IMR-90 (cell line): ENCODE results near the gene SNTN. TPM values are rescaled to one million over a fixed set of nuclear protein-coding genes. Genes with fewer than 3 reads are reported as not detected.

Experiments
- ATAC-seq: fragments of 200-7000 bp; cut with Tn5 transposase; 2 replicates; pipeline ENCODE4 v1.9.1; 2020; ENCODE audit warnings: low read depth, mild to moderate bottlenecking, moderate library complexity
- BruUV-seq: library from RNA; stranded (reverse); fragments of 400-500 nt; replicated peaks from 2 replicates; lab custom pipeline; 2021; lab: Mats Ljungman, UMichigan
- CTCF ChIA-PET: fragments of 300-600 bp; formaldehyde crosslinking; extraction: SDS; loops from one replicate; lab custom pipeline; 2021; ENCODE audit warnings: antibody characterized with exemption; lab: Yijun Ruan, JAX
- POLR2A ChIA-PET: fragments of 300-600 bp; sonication (Branson Sonifier 250); formaldehyde crosslinking; loops from one replicate; lab custom pipeline; 2022; ENCODE audit warnings: antibody characterized with exemption; ENCODE audit not compliant: unreplicated experiment; lab: Charles Lee
- DNase-seq: peaks from one replicate; pipeline ENCODE4 v3.0.0; 2013
- H2AFZ ChIP-seq: replicated peaks from 2 replicates; pipeline ENCODE3; 2013; ENCODE audit warnings: low read length, mild to moderate bottlenecking; ENCODE audit not compliant: poor library complexity
- H2AK5ac ChIP-seq: 2 replicates; pipeline ENCODE4 v1.6.1; 2013; ENCODE audit warnings: low read depth, low read length, inconsistent platforms
- H2AK9ac ChIP-seq: replicated peaks from 2 replicates; pipeline ENCODE3; 2013; ENCODE audit warnings: mild to moderate bottlenecking, low read depth, low read length, moderate library complexity; ENCODE audit not compliant: poor library complexity
- H2BK120ac ChIP-seq: 2 replicates; pipeline ENCODE4 v1.6.1; 2013; ENCODE audit warnings: low read depth, low read length, inconsistent platforms
- H2BK15ac ChIP-seq: 3 replicates; pipeline ENCODE4 v1.6.1; 2013; ENCODE audit warnings: low read depth, low read length, inconsistent platforms
- H2BK20ac ChIP-seq: 2 replicates; pipeline ENCODE4 v1.6.1; 2013; ENCODE audit warnings: low read depth, mild to moderate bottlenecking, inconsistent platforms, low read length, moderate library complexity
- H2BK5ac ChIP-seq: 2 replicates; pipeline ENCODE4 v1.6.1; 2013; ENCODE audit warnings: mild to moderate bottlenecking, low read depth, low read length, inconsistent platforms; ENCODE audit not compliant: poor library complexity, severe bottlenecking
- H3K14ac ChIP-seq: replicated peaks from 2 replicates; pipeline ENCODE4 v1.6.1; 2013; ENCODE audit warnings: low read depth, low read length, inconsistent platforms
- H3K18ac ChIP-seq: 2 replicates; pipeline ENCODE4 v1.6.1; 2013; ENCODE audit warnings: low read depth, low read length, control low read depth
- H3K23ac ChIP-seq: 2 replicates; pipeline ENCODE4 v1.6.1; 2013; ENCODE audit warnings: low read depth, low read length, inconsistent platforms
- H3K27ac ChIP-seq: 2 replicates; pipeline ENCODE4 v1.5.1; 2013; ENCODE audit warnings: mild to moderate bottlenecking, control low read depth, low read length; ENCODE audit not compliant: insufficient read depth
- H3K27me3 ChIP-seq: 2 replicates; pipeline ENCODE4 v1.6.1; 2013; ENCODE audit warnings: low read length; ENCODE audit not compliant: control insufficient read depth, insufficient read depth
- H3K36me3 ChIP-seq: 2 replicates; pipeline ENCODE4 v1.6.1; 2013; ENCODE audit warnings: low read length, mixed read lengths; ENCODE audit not compliant: control insufficient read depth, insufficient read depth
- H3K4ac ChIP-seq: 2 replicates; pipeline ENCODE4 v1.6.1; 2013; ENCODE audit warnings: low read depth, low read length, inconsistent platforms
- H3K4me1 ChIP-seq: 2 replicates; pipeline ENCODE4 v1.6.1; 2013; ENCODE audit warnings: low read length, mixed read lengths; ENCODE audit not compliant: control insufficient read depth, insufficient read depth
- H3K4me2 ChIP-seq: 2 replicates; pipeline ENCODE4 v1.6.1; 2013; ENCODE audit warnings: low read depth, mild to moderate bottlenecking, control low read depth, low read length, moderate library complexity
- H3K4me3 ChIP-seq: 2 replicates; pipeline ENCODE4 v1.5.1; 2013; ENCODE audit warnings: low read depth, mild to moderate bottlenecking, control low read depth, low read length, moderate library complexity; ENCODE audit not compliant: insufficient read depth
- H3K56ac ChIP-seq: 2 replicates; pipeline ENCODE4 v1.6.1; 2013; ENCODE audit warnings: low read length, inconsistent platforms; ENCODE audit not compliant: insufficient read depth; ENCODE audit errors: extremely low read depth
- H3K79me1 ChIP-seq, 2 experiments: 2 replicates each; pipeline ENCODE4 v1.6.1; 2013; ENCODE audit warnings: low read length in 2 of 2, inconsistent platforms in 1 of 2, low read depth in 1 of 2
- H3K9ac ChIP-seq: 2 replicates; pipeline ENCODE4 v1.6.1; 2013; ENCODE audit warnings: low read depth, low read length, control low read depth
- H3K9me1 ChIP-seq: 2 replicates; pipeline ENCODE4 v1.6.1; 2013; ENCODE audit warnings: low read length, inconsistent platforms; ENCODE audit not compliant: insufficient read depth
- H3K9me3 ChIP-seq: 2 replicates; pipeline ENCODE4 v1.6.1; 2013; ENCODE audit warnings: low read length; ENCODE audit not compliant: control insufficient read depth, insufficient read depth
- H4K20me1 ChIP-seq: 2 replicates; pipeline ENCODE4 v1.6.1; 2013; ENCODE audit warnings: low read length, inconsistent platforms; ENCODE audit not compliant: insufficient read depth
- H4K5ac ChIP-seq: 2 replicates; pipeline ENCODE4 v1.6.1; 2013; ENCODE audit warnings: mild to moderate bottlenecking, low read depth, low read length, control low read depth
- H4K8ac ChIP-seq, 2 experiments: 2 replicates each; pipeline ENCODE4 v1.6.1; 2013; ENCODE audit warnings: low read depth in 2 of 2, low read length in 2 of 2, control low read depth in 1 of 2, inconsistent platforms in 1 of 2
- H4K91ac ChIP-seq: 2 replicates; pipeline ENCODE4 v1.6.1; 2013; ENCODE audit warnings: low read depth, low read length, inconsistent platforms; ENCODE audit not compliant: insufficient read depth
- MAFK ChIP-seq: IDR thresholded peaks from 2 replicates; pipeline ENCODE4 v1.6.1; 2012; ENCODE audit warnings: low read depth, low read length, improper control_type of control experiment
- WGBS, 2 experiments: methylation state at CpG; one replicate each; pipeline versions ENCODE4 v1.1.5 to v1.1.7; 2013; ENCODE audit warnings: missing lambda C conversion rate in 2 of 2; ENCODE audit not compliant: insufficient read length in 1 of 2; ENCODE audit errors: extremely low coverage in 2 of 2; 5-methylcytosine and 5-hydroxymethylcytosine counted together
- dilution Hi-C: fragments of 300-500 bp; cut with HindIII; formaldehyde crosslinking; loops from one replicate; pipeline ENCODE4 v1.14.3; 2018; ENCODE audit warnings: low sequenced_read_pairs; ENCODE audit not compliant: unreplicated experiment
- in situ Hi-C: fragments of 300-500 bp; cut with MboI; formaldehyde crosslinking; loops from 3 replicates; pipeline ENCODE4 v1.14.3; 2019; ENCODE audit warnings: low sequenced_read_pairs, inconsistent platforms, mixed read lengths
- intact Hi-C: fragments of 100-400 bp; cut with micrococcal nuclease; formaldehyde crosslinking; loops from 2 replicates; pipeline ENCODE4 v1.10.0; 2022
- polyA plus RNA-seq, 3 experiments: library from polyadenylated mRNA; depleted of rRNA; stranded (reverse); fragments of >200 nt; gene quantifications; 2 replicates each; pipeline ENCODE4 v1.2.3, GENCODE V29; 2012; ENCODE audit warnings: low replicate concordance in 1 of 3
- total RNA-seq: library from RNA; depleted of rRNA; stranded (reverse); fragments of >200 nt; gene quantifications from 2 replicates; pipeline ENCODE4 v1.2.3, GENCODE V29; 2012

Gene SNTN
- total and polyA plus RNA-seq, 2 of the 4 experiments (the other 2 are of a cell fraction), result not detected

GRCh38 chr3:63654931-63655330, 2.5 kb downstream of the SNTN start:
- in situ Hi-C loops, result no loop called here

More at GRCh38 chr3:63654931-63655330, 2.5 kb downstream of the SNTN start:
- intact Hi-C loops (no loop called here), dilution Hi-C loops (no loop called here)
- no peaks in the 10 kb centered on the region for H3K36me3 ChIP-seq
- no peaks in the 10 kb centered on the region for H3K9me3 ChIP-seq
- POLR2A ChIA-PET, result no interaction called here
- no peak for ATAC-seq
- no peak overlapping the region for H3K9ac ChIP-seq
- H4K5ac ChIP-seq, result no peak overlapping the region
- H2AFZ ChIP-seq, result no peak overlapping the region
- H3K4me2 ChIP-seq, result no peak overlapping the region
- H2BK20ac ChIP-seq, result no peak overlapping the region
- CTCF ChIA-PET, result interaction anchor here (0.7 kb wide), 1 partner anchor 427 kb away, joined by 3 read pairs; no protein-coding TSS in a partner anchor
- H3K79me1 ChIP-seq, result no peaks in the 10 kb centered on the region
- H3K9me1 ChIP-seq, result no peaks in the 10 kb centered on the region
- no peak overlapping the region for H3K4me3 ChIP-seq
- no peak for DNase-seq
- no peak overlapping the region for H3K27ac ChIP-seq
- no TSS peak for BruUV-seq
- no peak overlapping the region for H3K23ac ChIP-seq
- no peak overlapping the region for H3K14ac ChIP-seq
- H3K18ac ChIP-seq, result no peak overlapping the region
- H2BK15ac ChIP-seq, result no peak overlapping the region
- H2AK9ac ChIP-seq, result no peak overlapping the region
- TF ChIP-seq MAFK, result no peak
- H4K8ac ChIP-seq, result no peak overlapping the region
- no peak overlapping the region for H2BK5ac ChIP-seq
- H4K20me1 ChIP-seq, result no peaks in the 10 kb centered on the region
- no peaks in the 10 kb centered on the region for H3K4me1 ChIP-seq
- no peak overlapping the region for H4K91ac ChIP-seq
- H3K56ac ChIP-seq, result no peak overlapping the region
- H2BK120ac ChIP-seq, result no peak overlapping the region
- no peak overlapping the region for H2AK5ac ChIP-seq
- no peak overlapping the region for H3K4ac ChIP-seq
- H3K27me3 ChIP-seq, result no peaks in the 10 kb centered on the region; the same call in 1 of the 2 replicates
- 100% methylated on average over 1 of the region's 5 CpGs; no CpG with 5 or more reads in 1 of the 2 experiments for WGBS, 2 experiments
